Natural killer cell (primary cell): Measurements from ENCODE around the gene KRT222. TPM values are rescaled to one million over a fixed set of nuclear protein-coding genes. Genes with fewer than 3 reads are reported as not detected.

Experiments used
- ATAC-seq, 3 donors: fragments of 150-1000 bp in 2 of 3; fragments of 200-7000 bp in 1 of 3; cut with Tn5 transposase; 1 replicate in 1 of 3; 2 replicates in 2 of 3; pipeline ENCODE4 v1.10.0; 2021; ENCODE audit warnings: mild to moderate bottlenecking in 2 of 3, moderate library complexity in 2 of 3
- DNase-seq, 2 donors: peaks; one replicate each; pipeline versions ENCODE4 v3.0.0 to v3.0.0-alpha.2; 2013 to 2021; ENCODE audit warnings: mixed read lengths in 1 of 2
- H3K27ac ChIP-seq: one replicate; pipeline ENCODE4 v1.5.1; 2013; ENCODE audit warnings: mild to moderate bottlenecking, low read length
- H3K27me3 ChIP-seq: one replicate; pipeline ENCODE4 v1.6.1; 2013; ENCODE audit warnings: low read length; ENCODE audit not compliant: control insufficient read depth, insufficient read depth
- H3K36me3 ChIP-seq: one replicate; pipeline ENCODE4 v1.6.1; 2013; ENCODE audit warnings: low read length; ENCODE audit not compliant: control insufficient read depth, insufficient read depth
- H3K4me1 ChIP-seq: one replicate; pipeline ENCODE4 v1.6.1; 2013; ENCODE audit warnings: low read length; ENCODE audit not compliant: control insufficient read depth, insufficient read depth
- H3K4me3 ChIP-seq: one replicate; pipeline ENCODE4 v1.5.1; 2013; ENCODE audit warnings: low read length
- H3K9me3 ChIP-seq: one replicate; pipeline ENCODE4 v1.6.1; 2013; ENCODE audit warnings: low read length; ENCODE audit not compliant: control insufficient read depth, insufficient read depth
- H3K27ac Mint-ChIP-seq, 2 donors: one replicate each; pipeline ENCODE4 v1.8.0; 2022; ENCODE audit warnings: mild to moderate bottlenecking in 2 of 2, mixed read lengths in 2 of 2, moderate library complexity in 1 of 2
- H3K27me3 Mint-ChIP-seq, 2 donors: one replicate each; pipeline ENCODE4 v1.8.0; 2022; ENCODE audit warnings: low read depth in 2 of 2, mixed read lengths in 2 of 2
- H3K36me3 Mint-ChIP-seq: one replicate; pipeline ENCODE4 v1.8.0; 2022; ENCODE audit warnings: mixed read lengths
- H3K4me1 Mint-ChIP-seq, 2 donors: one replicate each; pipeline ENCODE4 v1.8.0; 2022; ENCODE audit warnings: mixed read lengths in 2 of 2
- H3K4me3 Mint-ChIP-seq: one replicate; pipeline ENCODE4 v1.8.0; 2022; ENCODE audit warnings: mild to moderate bottlenecking, moderate library complexity, mixed read lengths
- H3K9me3 Mint-ChIP-seq, 2 donors: one replicate each; pipeline ENCODE4 v1.8.0; 2022; ENCODE audit warnings: mixed read lengths in 2 of 2
- CTCF ChIP-seq: fragments of 200-600 bp; IDR thresholded peaks from one replicate; pipeline ENCODE4 v1.8.0; 2022; ENCODE audit warnings: antibody characterized with exemption
- WGBS: methylation state at CpG from one replicate; pipeline ENCODE4 v1.1.7; 2013; ENCODE audit warnings: missing lambda C conversion rate; ENCODE audit not compliant: insufficient coverage; 5-methylcytosine and 5-hydroxymethylcytosine counted together
- intact Hi-C: fragments of 100-400 bp; cut with micrococcal nuclease; formaldehyde crosslinking; loops from one replicate; pipeline ENCODE4 v1.14.2; 2022
- total RNA-seq, 4 donors: library from RNA; stranded (reverse); fragments of 120-200 nt in 1 of 4; gene quantifications; one replicate each; pipeline versions ENCODE4 v1.2.3 to v1.2.4, GENCODE V29; 2013 to 2022

The KRT222 gene
- total RNA-seq, 3 donors from 2014 or later (not counting 1 experiment from before 2014, with no cell fraction given): not detected

- Histone ChIP-seq H3K9me3 (no peaks in the 10 kb centered on the region), H3K27me3 (no peaks in the 10 kb centered on the region), H3K4me1 (peaks cover 51% of the 10 kb centered on the region), H3K4me3 (no peak overlapping the region), H3K27ac (no peak overlapping the region), H3K36me3 (no peaks in the 10 kb centered on the region)
- no peak for ATAC-seq
- Mint-ChIP-seq H3K9me3 (no peaks in the 10 kb centered on the region), H3K4me1 (peaks cover 16 to 17% of the 10 kb centered on the region in 2 donors), H3K27me3 (peaks cover 0 to 15% of the 10 kb centered on the region in 2 donors), H3K36me3 (no peaks in the 10 kb centered on the region), H3K4me3 (no peak overlapping the region), H3K27ac (peak overlapping the region in 1 of 2 donors; percentile 44)
- 78% methylated on average over 11 of the region's 11 CpGs for WGBS
- TF ChIP-seq CTCF: no peak
- intact Hi-C loops: no loop called here
- DNase-seq: no peak
Observed at GRCh38 chr17:40617678-40618240, 47.2 kb downstream of the KRT222 start.

- WGBS: 60% methylated on average over 3 of the region's 3 CpGs
- Mint-ChIP-seq H3K4me1 (peaks cover 9% of the 10 kb centered on the region in 2 donors), H3K4me3 (no peak overlapping the region), H3K9me3 (no peaks in the 10 kb centered on the region), H3K36me3 (no peaks in the 10 kb centered on the region), H3K27me3 (peaks cover 0 to 15% of the 10 kb centered on the region in 2 donors), H3K27ac (peak overlapping the region in 1 of 2 donors; percentile 44)
- H3K9me3 ChIP-seq: no peaks in the 10 kb centered on the region
- peaks cover 47% of the 10 kb centered on the region for H3K4me1 ChIP-seq
- intact Hi-C loops: no loop called here
- ATAC-seq (no peak), DNase-seq (no peak)
- no peak for TF ChIP-seq CTCF
- no peaks in the 10 kb centered on the region for H3K27me3 ChIP-seq
- no peak overlapping the region for H3K4me3 ChIP-seq
- no peaks in the 10 kb centered on the region for H3K36me3 ChIP-seq
- no peak overlapping the region for H3K27ac ChIP-seq
Observed at GRCh38 chr17:40616592-40616991, 48.4 kb downstream of the KRT222 start.

GRCh38 chr17:40615841-40616476 is 49.0 kb downstream of the KRT222 start:
- WGBS: 93% methylated on average over 10 of the region's 10 CpGs
- H3K9me3 ChIP-seq: no peaks in the 10 kb centered on the region
- Mint-ChIP-seq H3K4me3 (no peak overlapping the region), H3K36me3 (no peaks in the 10 kb centered on the region), H3K27ac (peak overlapping the region in 1 of 2 donors; percentile 44), H3K9me3 (no peaks in the 10 kb centered on the region), H3K27me3 (peaks cover 0 to 15% of the 10 kb centered on the region in 2 donors), H3K4me1 (peaks cover 9% of the 10 kb centered on the region in 2 donors)
- DNase-seq (no peak), ATAC-seq (no peak)
- H3K4me3 ChIP-seq: no peak overlapping the region
- intact Hi-C loops: no loop called here
- H3K27ac ChIP-seq: peak overlapping the region; percentile 28
- no peak for TF ChIP-seq CTCF
- no peaks in the 10 kb centered on the region for H3K36me3 ChIP-seq
- H3K27me3 ChIP-seq: no peaks in the 10 kb centered on the region
- H3K4me1 ChIP-seq: peaks cover 47% of the 10 kb centered on the region
